Measurements from ENCODE around the gene CEPT1. TPM values are rescaled to one million over a fixed set of nuclear protein-coding genes. Genes with fewer than 3 reads are reported as not detected.

Gene CEPT1
- total and polyA plus RNA-seq, 2 of the 4 experiments (the other 2 are of a cell fraction): 13.3 to 27.4 TPM

GRCh38 chr1:111141245-111142220 lies 1.5 kb downstream of the CEPT1 start:
- no peak overlapping the region for H2BK20ac ChIP-seq (ENCODE audit: low read depth, low read length)
- H3K14ac ChIP-seq (replicated peaks; ENCODE audit: low read depth, low read length): no peak overlapping the region
- H2BK15ac ChIP-seq (ENCODE audit: low read depth, low read length): no peak overlapping the region
- H3K9me1 ChIP-seq (ENCODE audit: insufficient read depth, low read length): peaks cover 3% of the 10 kb centered on the region; the same call in 1 of the 2 replicates
- TF ChIP-seq RFX5 (IDR thresholded peaks at IDR 0.05; ENCODE audit: low read depth, low read length) (no peak), CEBPB (IDR thresholded peaks at IDR 0.05; ENCODE audit: low read depth, low read length) (0 out of 2 replicates have a peak, but pooled peaks have one; percentile 22), SMC3 (IDR thresholded peaks at IDR 0.05; ENCODE audit: low read depth, low read length) (no peak)
- H3K79me1 ChIP-seq (ENCODE audit: low read depth in 1 of 2, low read length in 2 of 2): peaks cover 9 to 50% of the 10 kb centered on the region in 2 experiments; a peak in 3 of 4 replicates
- no peak overlapping the region for H4K5ac ChIP-seq (ENCODE audit: low read depth, low read length)
- H3K56ac ChIP-seq (ENCODE audit: extremely low read depth, insufficient read depth, low read length): no peak overlapping the region; the same call in 1 of the 2 replicates
- no peak overlapping the region for H4K91ac ChIP-seq (ENCODE audit: insufficient read depth, low read depth, low read length)
- no CpG with 5 or more reads among the region's 5 CpGs for WGBS, 2 experiments (ENCODE audit: extremely low coverage in 2 of 2, insufficient read length in 1 of 2)
- H4K8ac ChIP-seq (ENCODE audit: low read depth in 2 of 2, low read length in 2 of 2): no peak overlapping the region
- dilution Hi-C loops (cut with HindIII; ENCODE audit: low sequenced_read_pairs, unreplicated experiment): no loop called here
- H2BK120ac ChIP-seq (ENCODE audit: low read depth, low read length): no peak overlapping the region
- BruUV-seq (replicated peaks): TSS peak; percentile 41
- H3K9me3 ChIP-seq (ENCODE audit: control insufficient read depth, insufficient read depth, low read length): no peaks in the 10 kb centered on the region
- H3K23ac ChIP-seq (ENCODE audit: low read depth, low read length): peak overlapping the region; percentile 72; the same call in 1 of the 2 replicates
- peak overlapping the region; percentile 72 for H3K4me2 ChIP-seq (ENCODE audit: low read depth, low read length)
- H3K4ac ChIP-seq (ENCODE audit: low read depth, low read length): no peak overlapping the region
- CTCF ChIA-PET: interaction anchor here (1.2 kb wide), 1 partner anchor 19 kb away, joined by 3 read pairs; no protein-coding TSS in a partner anchor
- DNase-seq: no peak
- H2BK5ac ChIP-seq (ENCODE audit: low read depth, low read length, poor library complexity, severe bottlenecking): no peak overlapping the region
- in situ Hi-C loops (cut with MboI; ENCODE audit: low sequenced_read_pairs): no loop called here
- POLR2A ChIA-PET (ENCODE audit: unreplicated experiment): no interaction called here
- peak overlapping the region; percentile 77 for H3K4me3 ChIP-seq (ENCODE audit: insufficient read depth, low read depth, low read length)
- H4K20me1 ChIP-seq (ENCODE audit: insufficient read depth, low read length): peaks cover 10% of the 10 kb centered on the region; the same call in 1 of the 2 replicates
- no peak overlapping the region for H3K18ac ChIP-seq (ENCODE audit: low read depth, low read length)
- ATAC-seq (ENCODE audit: low read depth): no peak
- no peak overlapping the region for H3K27ac ChIP-seq (ENCODE audit: insufficient read depth, low read length)
- H2AK5ac ChIP-seq (ENCODE audit: low read depth, low read length): no peak overlapping the region
- H3K9ac ChIP-seq (ENCODE audit: low read depth, low read length): peak overlapping the region; percentile 90; the same call in 1 of the 2 replicates
- intact Hi-C loops (cut with micrococcal nuclease): loop anchor here (2.0 to 10.0 kb wide), 4 partner anchors 19 to 203 kb away; no protein-coding TSS in a partner anchor
- H2AK9ac ChIP-seq (replicated peaks; ENCODE audit: low read depth, low read length, poor library complexity): no peak overlapping the region
- no peak overlapping the region for H2AFZ ChIP-seq (replicated peaks; ENCODE audit: low read length, poor library complexity)
- H3K4me1 ChIP-seq (ENCODE audit: control insufficient read depth, insufficient read depth, low read length): peaks cover 2% of the 10 kb centered on the region
- no peaks in the 10 kb centered on the region for H3K27me3 ChIP-seq (ENCODE audit: control insufficient read depth, insufficient read depth, low read length)
- no peaks in the 10 kb centered on the region for H3K36me3 ChIP-seq (ENCODE audit: control insufficient read depth, insufficient read depth, low read length)

All from IMR-90 (cell line).